Ectodermal cell (in vitro differentiated cells): ENCODE data around the gene DENND4C.

Source experiments
- H3K27ac ChIP-seq: 2 replicates; pipeline ENCODE4 v1.7.0; 2013; ENCODE audit warnings: mild to moderate bottlenecking, low read depth, low read length; ENCODE audit not compliant: insufficient read depth, poor library complexity, severe bottlenecking
- H3K27me3 ChIP-seq: 2 replicates; pipeline ENCODE4 v1.7.0; 2013; ENCODE audit warnings: mild to moderate bottlenecking, low read length; ENCODE audit not compliant: insufficient read depth, control insufficient read depth, poor library complexity, severe bottlenecking
- H3K36me3 ChIP-seq: one replicate; pipeline ENCODE4 v1.7.0; 2013; ENCODE audit warnings: low read length; ENCODE audit not compliant: control insufficient read depth, insufficient read depth
- H3K4me1 ChIP-seq: one replicate; pipeline ENCODE4 v1.7.0; 2013; ENCODE audit warnings: low read length; ENCODE audit not compliant: control insufficient read depth, insufficient read depth
- H3K4me3 ChIP-seq: 2 replicates; pipeline ENCODE4 v1.7.0; 2013; ENCODE audit warnings: low read depth, low read length, control low read depth; ENCODE audit not compliant: insufficient read depth
- H3K9me3 ChIP-seq: 2 replicates; pipeline ENCODE4 v1.7.0; 2013; ENCODE audit warnings: mild to moderate bottlenecking, low read length, moderate library complexity; ENCODE audit not compliant: control insufficient read depth
- WGBS, 2 experiments: methylation state at CpG; one replicate each; pipeline ENCODE4 v1.1.7; 2013; ENCODE audit warnings: missing lambda C conversion rate in 2 of 2; 5-methylcytosine and 5-hydroxymethylcytosine counted together

Gene DENND4C

DNA sequence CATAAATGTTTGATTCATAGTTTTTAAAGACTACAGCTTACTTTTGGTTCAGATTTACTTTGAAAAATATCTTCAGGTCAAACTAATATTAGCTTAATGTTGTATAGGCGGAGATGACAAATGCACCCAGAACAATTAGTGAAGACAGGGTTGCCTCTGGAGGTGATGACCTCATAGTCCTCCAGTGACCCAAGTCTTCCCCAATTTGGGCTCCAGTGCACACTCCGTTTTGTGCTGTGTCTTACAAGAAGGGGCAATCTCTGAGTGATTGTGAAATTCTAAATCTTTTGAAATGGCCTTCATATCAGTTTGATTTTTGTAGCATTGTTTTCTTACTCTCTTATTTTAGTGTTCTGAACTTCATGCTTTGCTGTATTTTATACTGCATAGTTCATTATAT is 57.6 kb downstream of the DENND4C start:
- Histone ChIP-seq H3K27me3 (no peaks in the 10 kb centered on the region), H3K9me3 (no peaks in the 10 kb centered on the region), H3K36me3 (peaks cover 12% of the 10 kb centered on the region), H3K4me3 (no peak overlapping the region), H3K27ac (no peak overlapping the region), H3K4me1 (no peaks in the 10 kb centered on the region)
- 93 to 94% methylated on average over 2 of the region's 2 CpGs for whole genome bisulfite sequencing, 2 experiments

DNA sequence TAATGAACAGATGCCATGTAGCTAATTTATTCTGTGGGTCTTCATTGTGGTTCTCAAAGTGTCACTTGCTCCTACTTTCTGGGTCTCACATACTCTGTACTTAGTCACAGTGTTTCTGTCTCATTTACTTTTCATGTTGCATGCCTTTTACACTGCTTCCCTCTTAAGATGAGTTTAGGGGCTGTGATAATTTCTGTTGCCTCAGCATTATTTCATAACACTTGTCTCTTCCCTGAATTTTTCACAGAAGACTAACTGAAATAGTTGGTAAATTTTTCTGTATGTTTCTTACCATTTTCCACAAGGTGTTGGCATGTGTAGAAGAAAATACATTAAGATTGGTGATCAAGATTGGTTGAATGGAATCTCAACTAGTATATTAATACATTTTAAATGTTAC is 59.6 kb downstream of the DENND4C start:
- H3K4me1 ChIP-seq = no peaks in the 10 kb centered on the region
- H3K27me3 ChIP-seq = no peaks in the 10 kb centered on the region
- no peak overlapping the region for H3K4me3 ChIP-seq
- no peak overlapping the region for H3K27ac ChIP-seq
- peaks cover 12% of the 10 kb centered on the region for H3K36me3 ChIP-seq
- no peaks in the 10 kb centered on the region for H3K9me3 ChIP-seq

GRCh38 chr9:19294219-19294618 is 63.7 kb downstream of the DENND4C start:
- peaks cover 12% of the 10 kb centered on the region for H3K36me3 ChIP-seq
- 97 to 98% methylated on average over 2 to 4 of the region's 4 CpGs for WGBS, 2 experiments

GRCh38 chr9:19298436-19299000 is 68.0 kb downstream of the DENND4C start:
- 95 to 100% methylated on average over 2 of the region's 2 CpGs for WGBS, 2 experiments
- H3K36me3 ChIP-seq = peaks cover 8% of the 10 kb centered on the region

More at GRCh38 chr9:19294219-19294618, 63.7 kb downstream of the DENND4C start:
- Histone ChIP-seq H3K9me3 (no peaks in the 10 kb centered on the region), H3K27ac (no peak overlapping the region), H3K4me3 (no peak overlapping the region), H3K27me3 (no peaks in the 10 kb centered on the region), H3K4me1 (no peaks in the 10 kb centered on the region)

GRCh38 chr9:19303216-19303615 is 72.7 kb downstream of the DENND4C start:
- H3K36me3 ChIP-seq = peaks cover 8% of the 10 kb centered on the region
- H3K9me3 ChIP-seq = no peaks in the 10 kb centered on the region
- no peak overlapping the region for H3K27ac ChIP-seq
- H3K4me3 ChIP-seq = no peak overlapping the region
- no peaks in the 10 kb centered on the region for H3K27me3 ChIP-seq
- WGBS, 2 experiments = 96 to 100% methylated on average over 1 of the region's 1 CpG
- no peaks in the 10 kb centered on the region for H3K4me1 ChIP-seq

More at GRCh38 chr9:19298436-19299000, 68.0 kb downstream of the DENND4C start:
- Histone ChIP-seq H3K4me3 (no peak overlapping the region), H3K9me3 (no peaks in the 10 kb centered on the region), H3K27ac (no peak overlapping the region), H3K27me3 (no peaks in the 10 kb centered on the region), H3K4me1 (no peaks in the 10 kb centered on the region)

GRCh38 chr9:19306568-19306967 is 76.1 kb downstream of the DENND4C start:
- no peak overlapping the region for H3K27ac ChIP-seq
- WGBS, 2 experiments = 84 to 94% methylated on average over 4 of the region's 5 CpGs
- H3K9me3 ChIP-seq = no peaks in the 10 kb centered on the region
- no peak overlapping the region for H3K4me3 ChIP-seq
- H3K27me3 ChIP-seq = no peaks in the 10 kb centered on the region
- H3K4me1 ChIP-seq = no peaks in the 10 kb centered on the region
- H3K36me3 ChIP-seq = no peaks in the 10 kb centered on the region

- WGBS, 2 experiments = 80 to 100% methylated on average over 1 of the region's 1 CpG
- Histone ChIP-seq H3K27me3 (no peaks in the 10 kb centered on the region), H3K4me3 (no peak overlapping the region)
Observed at GRCh38 chr9:19310246-19310645, 79.8 kb downstream of the DENND4C start.

GRCh38 chr9:19313573-19313972 is 83.1 kb downstream of the DENND4C start:
- WGBS, 2 experiments = 91 to 98% methylated on average over 2 to 3 of the region's 3 CpGs
- no peak overlapping the region for H3K4me3 ChIP-seq
- H3K27ac ChIP-seq = no peak overlapping the region

More at GRCh38 chr9:19310246-19310645, 79.8 kb downstream of the DENND4C start:
- Histone ChIP-seq H3K4me1 (no peaks in the 10 kb centered on the region), H3K27ac (no peak overlapping the region), H3K36me3 (no peaks in the 10 kb centered on the region), H3K9me3 (no peaks in the 10 kb centered on the region)

DNA sequence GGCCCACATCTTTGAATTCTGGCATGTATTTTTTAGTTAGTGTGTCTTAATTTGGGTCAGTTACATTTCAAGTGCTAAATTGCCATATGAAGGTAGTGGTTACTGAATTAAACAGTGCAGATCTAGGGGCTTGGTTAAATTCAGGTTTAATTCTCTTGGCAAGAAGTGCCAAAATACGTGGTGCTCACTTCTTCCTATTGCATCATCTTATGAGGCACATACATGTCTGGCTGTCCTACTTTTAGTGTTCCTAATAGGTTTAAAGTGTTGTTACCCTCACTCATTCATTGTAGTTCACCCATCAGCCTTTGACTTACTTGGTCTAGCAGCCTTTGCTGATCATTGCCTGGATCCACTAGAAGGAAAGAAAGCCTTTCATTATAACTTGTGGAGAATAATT is 90.0 kb downstream of the DENND4C start:
- no peaks in the 10 kb centered on the region for H3K36me3 ChIP-seq
- 83 to 95% methylated on average over 1 of the region's 1 CpG for WGBS, 2 experiments
- H3K27me3 ChIP-seq = no peaks in the 10 kb centered on the region
- no peaks in the 10 kb centered on the region for H3K4me1 ChIP-seq
- no peak overlapping the region for H3K27ac ChIP-seq
- no peak overlapping the region for H3K4me3 ChIP-seq
- no peaks in the 10 kb centered on the region for H3K9me3 ChIP-seq

More at GRCh38 chr9:19313573-19313972, 83.1 kb downstream of the DENND4C start:
- Histone ChIP-seq H3K27me3 (no peaks in the 10 kb centered on the region), H3K4me1 (no peaks in the 10 kb centered on the region), H3K9me3 (no peaks in the 10 kb centered on the region), H3K36me3 (no peaks in the 10 kb centered on the region)

DNA sequence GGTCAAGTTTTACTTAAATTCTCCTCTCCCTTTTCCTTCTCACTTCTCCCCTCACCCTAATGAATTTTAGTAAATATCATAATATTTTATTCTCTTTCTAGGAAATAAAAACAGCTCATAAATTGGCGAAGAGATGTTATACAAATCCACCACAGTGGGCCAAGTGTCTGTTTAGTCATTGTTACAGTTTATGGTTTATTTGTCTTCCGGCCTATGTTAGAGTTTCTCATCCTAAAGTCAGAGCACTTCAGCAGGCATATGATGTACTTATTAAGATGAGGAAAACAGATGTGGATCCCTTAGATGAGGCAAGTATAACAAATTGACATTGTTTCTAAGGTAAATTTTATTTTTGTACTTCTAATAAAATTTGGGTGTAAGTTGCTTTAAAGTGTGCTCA is 101.4 kb downstream of the DENND4C start:
- no peak overlapping the region for H3K27ac ChIP-seq
- H3K27me3 ChIP-seq = no peaks in the 10 kb centered on the region
- 94 to 95% methylated on average over 2 of the region's 2 CpGs for WGBS, 2 experiments
- H3K4me3 ChIP-seq = no peak overlapping the region
- H3K9me3 ChIP-seq = no peaks in the 10 kb centered on the region
- no peaks in the 10 kb centered on the region for H3K4me1 ChIP-seq
- peaks cover 10% of the 10 kb centered on the region for H3K36me3 ChIP-seq

GRCh38 chr9:19336166-19336565 is 105.7 kb downstream of the DENND4C start:
- 89 to 91% methylated on average over 6 to 7 of the region's 7 CpGs for WGBS, 2 experiments
- Histone ChIP-seq H3K4me1 (no peaks in the 10 kb centered on the region), H3K27me3 (no peaks in the 10 kb centered on the region), H3K4me3 (no peak overlapping the region), H3K27ac (no peak overlapping the region), H3K9me3 (no peaks in the 10 kb centered on the region), H3K36me3 (peaks cover 4% of the 10 kb centered on the region)
